GM21786 (cell line): Measurements from ENCODE around the gene BAHCC1.

ENCODE experiments used
- ATAC-seq: cut with Tn5 transposase; IDR thresholded peaks from one replicate; pipeline ENCODE4 v1.9.1; 2021; ENCODE audit not compliant: unreplicated experiment

Gene BAHCC1

DNA sequence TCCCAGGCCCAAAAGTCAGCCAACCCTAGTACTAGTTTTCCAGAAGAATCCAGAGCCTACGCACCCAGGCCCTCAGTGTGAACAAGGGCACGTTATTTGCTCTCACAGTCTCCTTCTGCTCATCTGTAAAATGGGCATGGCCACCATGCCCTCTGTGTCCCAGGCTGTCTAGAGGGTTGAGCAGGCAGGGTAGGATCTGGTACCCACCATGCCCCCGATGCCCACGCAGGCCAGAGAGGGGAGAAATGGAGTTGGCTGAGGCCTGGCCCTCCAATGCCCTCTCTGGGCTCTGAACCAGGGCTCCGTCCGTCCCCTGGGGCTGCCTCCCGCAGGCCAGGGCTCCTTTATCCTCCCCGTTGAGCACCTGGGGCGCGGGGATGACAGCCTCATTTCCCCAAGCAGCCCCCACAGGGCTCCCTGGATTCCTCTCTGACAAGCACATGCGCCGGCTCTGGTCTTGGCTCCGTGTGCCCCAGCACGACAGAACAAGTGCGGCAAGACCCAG, 9.1 kb upstream of the BAHCC1 start:
- ATAC-seq = no peak

- no peak for ATAC-seq
These were observed 8.6 kb upstream of the BAHCC1 start for GRCh38 chr17:81386646-81387099.

DNA sequence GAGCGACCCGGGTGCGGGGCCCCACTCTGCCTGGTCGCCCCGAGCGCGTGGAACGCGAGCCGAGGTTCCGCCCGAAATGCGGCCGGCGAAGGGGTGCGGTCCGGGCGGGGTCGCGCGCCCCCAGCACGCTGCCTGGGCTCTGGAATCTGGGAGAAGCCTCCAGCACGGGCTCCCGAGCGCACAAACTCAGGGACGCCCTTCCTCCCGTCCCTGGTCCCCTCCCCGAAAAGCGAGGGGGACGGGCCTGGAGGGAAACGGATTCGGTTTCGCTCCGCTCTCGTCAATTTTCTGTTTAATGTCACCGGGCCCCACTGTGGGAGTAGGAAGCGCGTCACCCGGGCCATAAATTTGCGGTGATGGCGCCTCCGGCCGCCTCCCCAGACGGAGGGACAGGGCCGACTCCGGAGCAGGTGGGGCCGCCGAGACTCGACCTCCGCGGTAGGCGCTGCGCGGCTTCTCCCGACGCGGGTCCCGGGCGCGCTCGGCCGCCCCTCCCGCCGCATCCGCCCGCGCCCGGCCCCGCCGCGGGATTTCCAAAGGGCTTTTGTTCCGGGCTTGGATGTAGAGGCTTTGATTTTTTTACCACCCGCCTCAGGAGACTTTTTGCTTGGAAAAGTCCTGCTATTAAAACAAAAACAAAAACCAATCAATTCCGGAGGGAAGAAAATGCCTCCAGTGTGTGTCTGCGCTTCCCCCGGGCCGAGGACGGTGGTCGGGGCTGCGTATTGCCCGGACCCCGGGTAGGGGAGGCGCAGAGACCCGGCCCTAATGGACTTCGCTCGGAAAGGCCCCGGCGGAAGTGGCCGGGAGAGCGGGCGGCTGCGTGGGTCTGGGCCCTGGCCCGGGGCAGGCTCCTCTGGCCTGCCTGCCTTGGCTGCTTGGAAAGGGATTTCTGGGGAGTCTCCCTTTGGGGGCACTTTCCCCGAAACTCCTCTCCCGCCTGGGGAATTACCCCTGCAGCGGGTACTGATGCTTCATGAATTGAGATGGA, 7.9 kb upstream of the BAHCC1 start:
- no peak for ATAC-seq

DNA sequence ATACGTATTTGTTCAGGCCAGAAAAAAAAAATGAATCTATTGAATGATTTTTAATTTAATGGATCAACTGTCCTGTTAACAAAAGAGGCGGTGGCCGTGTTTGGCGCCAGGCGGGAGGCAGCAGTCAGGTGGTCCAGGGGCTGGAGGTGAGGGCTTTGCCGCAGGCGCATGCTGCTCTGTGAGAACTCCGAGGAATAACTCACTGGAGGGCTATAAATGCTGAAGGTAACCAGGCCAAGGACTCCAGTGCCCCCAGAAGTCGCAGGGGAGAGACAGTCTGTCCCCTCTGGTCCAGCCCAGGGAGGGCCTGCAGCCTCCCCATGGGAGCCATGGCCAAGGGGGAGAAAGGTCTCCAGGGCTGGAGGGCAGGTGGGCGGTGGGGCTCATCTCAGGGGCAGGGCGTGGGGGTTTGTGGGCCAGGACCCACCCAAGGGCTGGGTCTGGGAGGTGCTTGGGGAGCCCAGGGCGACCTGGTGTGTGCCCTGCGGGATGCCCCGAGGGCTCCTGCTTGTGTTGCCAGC, 7.1 kb upstream of the BAHCC1 start:
- ATAC-seq = no peak

DNA sequence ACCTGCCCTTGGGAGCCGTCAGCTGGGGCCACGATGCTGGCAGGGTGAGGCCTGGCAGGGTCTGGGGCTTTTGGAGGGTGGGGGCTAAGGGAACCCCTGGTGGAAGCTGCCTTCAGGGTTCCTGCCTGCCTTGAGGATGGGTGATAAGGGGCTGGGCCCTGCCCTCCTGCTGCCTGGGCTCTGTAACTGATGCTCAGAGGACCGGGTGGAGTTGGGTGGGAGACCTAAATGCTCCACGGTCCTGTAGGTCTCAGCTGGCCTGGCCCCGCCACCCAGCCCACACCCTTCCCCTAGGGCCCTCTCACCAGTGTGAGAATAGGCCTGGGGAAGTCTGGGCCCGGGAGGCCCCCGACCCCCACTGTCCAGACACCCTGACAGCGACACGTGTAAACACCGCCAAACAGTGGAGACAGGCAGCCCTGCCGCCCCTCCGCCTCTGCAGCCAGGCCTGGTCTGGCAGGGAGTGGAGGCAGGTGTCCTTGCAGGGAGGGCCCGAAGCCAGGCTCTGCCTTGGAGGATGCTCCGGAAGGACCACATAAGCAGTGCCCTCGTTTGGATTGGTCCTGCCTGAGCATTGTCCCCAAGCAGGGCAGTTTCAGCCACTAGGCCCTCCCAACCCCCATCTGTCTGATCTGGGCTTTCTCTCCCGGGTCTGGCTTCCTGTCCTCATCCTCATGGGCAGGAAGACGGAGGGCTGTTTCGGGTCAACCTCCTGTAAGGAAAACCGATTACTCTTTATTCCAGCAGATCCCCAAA, 6.5 kb upstream of the BAHCC1 start:
- ATAC-seq = no peak

DNA sequence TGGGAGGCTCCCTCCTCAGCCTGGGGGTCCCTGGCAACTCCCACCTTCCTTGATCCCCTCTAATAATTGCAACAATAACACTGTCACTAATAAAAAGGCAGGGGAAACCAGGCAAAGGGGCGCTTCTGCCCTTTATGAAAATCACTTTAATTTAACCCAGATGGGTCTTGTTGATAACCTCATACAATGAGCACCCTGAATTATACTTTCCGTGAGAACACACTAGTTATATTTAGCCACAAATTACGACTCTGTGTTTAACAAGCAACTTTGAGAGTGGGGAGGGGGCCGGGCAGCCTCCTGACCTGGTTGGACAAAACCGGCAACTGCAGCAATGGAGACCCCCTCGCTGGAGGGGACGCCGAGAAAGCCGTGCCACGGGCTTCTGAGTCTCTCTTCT, 5.7 kb upstream of the BAHCC1 start:
- ATAC-seq = no peak

DNA sequence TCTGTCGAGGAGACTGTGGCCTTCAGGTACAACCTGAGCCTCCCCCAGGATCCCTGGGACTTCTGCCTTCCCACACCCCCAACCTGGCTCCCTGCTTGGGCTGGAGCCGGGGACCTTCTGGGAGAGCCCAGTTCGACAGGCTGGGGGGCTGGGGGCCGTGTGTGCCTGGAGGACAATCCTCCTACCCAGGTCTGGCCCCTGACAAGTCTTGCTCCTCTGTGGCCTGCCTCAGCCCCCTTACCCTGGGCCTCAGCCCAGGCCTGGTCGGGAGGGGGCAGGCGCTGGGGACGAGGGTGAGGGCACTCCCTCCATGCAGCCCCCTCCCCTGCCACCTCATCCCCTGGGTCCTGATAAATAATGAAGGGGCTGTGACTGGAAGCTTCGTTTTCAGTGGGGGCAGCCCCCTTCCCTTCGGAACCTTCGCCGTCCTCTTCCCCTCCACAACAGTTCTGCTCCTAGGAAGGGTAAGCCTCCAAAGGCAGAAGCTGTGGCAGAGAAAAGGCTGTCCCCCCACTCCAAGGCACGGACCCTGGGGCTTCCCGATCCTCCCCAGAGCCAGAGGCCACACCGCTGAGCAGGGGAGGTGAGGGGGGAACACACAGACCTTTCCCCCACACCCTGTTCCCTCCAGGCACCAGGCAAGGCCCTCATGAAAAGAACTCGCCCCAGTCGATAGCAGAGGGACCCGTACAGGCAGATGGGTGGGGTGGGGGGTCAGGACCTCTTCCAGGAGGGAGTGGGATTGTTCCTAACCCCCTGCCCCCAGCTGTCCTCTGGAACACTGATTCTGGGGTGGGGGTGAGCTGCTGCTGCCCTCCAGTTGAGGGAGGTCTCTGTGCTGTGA, 5.0 kb upstream of the BAHCC1 start:
- no peak for ATAC-seq

- ATAC-seq = no peak
These were observed 4.4 kb upstream of the BAHCC1 start for GRCh38 chr17:81390873-81391255.

GRCh38 chr17:81391293-81391935, 3.8 kb upstream of the BAHCC1 start:
- no peak for ATAC-seq

DNA sequence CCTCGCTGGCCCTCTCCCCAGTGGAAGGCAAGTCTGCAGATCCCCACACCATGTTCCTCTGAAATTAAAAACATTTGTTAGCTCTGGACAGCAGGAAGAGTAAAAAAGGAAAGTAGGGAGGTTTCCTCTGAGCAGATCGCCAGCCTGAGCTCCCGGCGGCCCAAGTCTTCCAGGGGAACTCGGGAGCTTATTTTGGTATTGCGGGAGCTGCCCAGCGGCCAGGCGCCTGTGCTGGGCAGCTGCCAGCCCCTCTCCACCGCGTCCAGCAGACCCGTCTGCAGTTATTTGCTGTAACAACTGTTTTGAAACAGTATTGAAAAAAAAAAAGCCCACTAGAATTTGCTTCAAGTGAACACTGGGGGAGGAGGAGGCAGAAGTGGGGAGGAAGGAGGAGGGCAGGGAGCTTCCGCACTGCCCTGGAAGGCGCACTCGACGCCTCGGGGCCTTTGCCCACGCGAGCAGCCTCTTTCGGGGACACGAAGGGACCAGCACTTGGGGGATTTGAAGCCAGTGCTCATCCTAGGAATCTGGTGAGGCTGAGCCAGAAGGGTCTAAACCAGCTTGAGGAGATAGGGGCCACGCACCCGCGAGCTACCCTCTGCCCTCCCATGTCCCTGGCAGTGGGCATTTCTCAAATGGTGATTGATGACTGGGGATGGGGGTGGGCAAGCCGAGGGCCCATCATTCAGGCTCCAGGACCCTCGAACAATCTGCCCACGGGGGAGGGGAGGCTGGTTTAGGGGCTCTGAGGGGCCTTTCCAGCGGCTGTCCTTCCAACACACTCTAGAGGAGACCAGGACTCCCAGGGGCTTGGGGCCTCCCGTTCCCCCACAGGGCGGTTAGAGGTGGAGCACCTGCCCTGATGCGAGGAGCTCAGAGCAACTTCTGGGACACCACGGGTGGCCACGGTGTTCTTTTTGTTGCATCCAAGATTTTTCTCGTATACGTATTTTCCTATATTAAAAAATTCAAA, 3.0 kb upstream of the BAHCC1 start:
- ATAC-seq = no peak

- no peak for ATAC-seq
These were observed 2.2 kb upstream of the BAHCC1 start for GRCh38 chr17:81392909-81393654.

- peak; percentile 53 for ATAC-seq
These were observed 1.4 kb upstream of the BAHCC1 start for GRCh38 chr17:81393684-81394376.

DNA sequence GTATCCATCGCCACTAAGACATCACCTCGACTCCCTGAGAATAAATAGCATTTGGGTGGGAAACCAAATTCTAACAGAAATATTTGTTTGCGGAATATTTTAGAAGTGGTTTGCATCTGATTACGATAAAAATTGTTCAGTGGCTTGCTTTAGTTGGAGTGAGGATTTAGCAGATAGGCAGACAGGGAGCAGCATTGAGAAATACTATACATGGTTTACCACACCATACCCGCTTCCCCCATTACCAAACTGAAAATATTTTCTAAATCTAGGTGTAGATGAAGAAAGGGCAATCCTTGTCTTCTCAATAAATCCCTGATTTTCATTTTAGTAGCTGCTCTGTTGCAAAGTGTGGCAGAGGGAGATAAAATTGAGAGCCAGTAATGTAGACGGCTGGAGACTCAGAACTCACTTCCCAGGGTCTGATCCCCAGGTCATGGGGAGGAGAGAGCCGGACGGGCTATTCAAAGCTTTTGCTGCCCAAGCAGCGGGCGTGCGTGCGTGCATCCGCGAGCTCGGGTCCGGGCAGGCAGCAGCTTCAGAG, 808 bp upstream of the BAHCC1 start:
- no peak for ATAC-seq

- ATAC-seq = no peak
These were observed 482 bp downstream of the BAHCC1 start for GRCh38 chr17:81395600-81396277.

DNA sequence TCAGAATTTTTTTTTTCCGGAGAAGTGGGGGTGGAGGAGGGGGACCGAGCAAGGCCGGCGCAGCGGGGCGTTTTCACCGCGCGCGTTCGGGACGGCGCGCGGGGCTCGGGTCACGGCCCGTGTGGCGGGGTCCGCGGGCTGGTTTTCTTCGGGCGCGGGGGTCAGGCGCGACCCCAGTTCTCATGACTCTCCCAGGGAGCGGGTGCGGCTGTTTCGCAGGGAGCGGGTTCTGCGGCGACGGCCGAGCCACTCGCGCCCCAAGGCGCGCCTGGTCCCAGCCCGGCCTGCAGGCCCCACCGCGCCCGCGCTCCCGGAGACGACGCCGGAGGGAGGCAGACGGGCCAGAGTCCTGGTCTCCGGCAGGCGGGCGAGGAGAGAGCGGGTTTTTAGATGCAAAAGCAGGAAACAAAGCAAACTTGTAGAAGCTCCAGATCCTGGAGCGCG, 1.0 kb downstream of the BAHCC1 start:
- no peak for ATAC-seq

- no peak for ATAC-seq
These were observed 1.6 kb downstream of the BAHCC1 start for GRCh38 chr17:81396722-81397313.
